DMS153 treated with DMSO at 0.1 percent for 48 hours (cell line): ENCODE results near the gene MPV17L2.
A peak's percentile ranks its signal among the peaks of the same experiment; 100 is the strongest.

Experiments
- DNase-seq: peaks from one replicate; lab custom pipeline; 2025; ENCODE audit not compliant: unreplicated experiment; lab: John Stamatoyannopoulos, UW

The MPV17L2 gene

GRCh38 chr19:18214779-18215433, 21.9 kb downstream of the MPV17L2 start:
- DNase-seq: no peak

GRCh38 chr19:18216789-18217188, 23.8 kb downstream of the MPV17L2 start:
- no peak for DNase-seq

GRCh38 chr19:18218159-18218558, 25.1 kb downstream of the MPV17L2 start:
- DNase-seq: no peak

- no peak for DNase-seq
These were observed 25.6 kb downstream of the MPV17L2 start for GRCh38 chr19:18218600-18218999.

GRCh38 chr19:18219911-18220631, 27.1 kb downstream of the MPV17L2 start:
- no peak for DNase-seq

GRCh38 chr19:18220632-18221275, 27.7 kb downstream of the MPV17L2 start:
- no peak for DNase-seq

- no peak for DNase-seq
These were observed 29.1 kb downstream of the MPV17L2 start for GRCh38 chr19:18221815-18222725.

GRCh38 chr19:18223860-18224524, 31.0 kb downstream of the MPV17L2 start:
- peak; percentile 21 for DNase-seq

GRCh38 chr19:18224525-18225354, 31.7 kb downstream of the MPV17L2 start:
- DNase-seq: peak; percentile 84

- no peak for DNase-seq
These were observed 32.3 kb downstream of the MPV17L2 start for GRCh38 chr19:18225355-18225701.

- no peak for DNase-seq
These were observed 32.9 kb downstream of the MPV17L2 start, which contains the start of gene PDE4C for GRCh38 chr19:18225702-18226468. Gene PDE4C (minus strand): TSS chr19:18226438. CDS start chr19:18226415, 23 bp downstream.

- no peak for DNase-seq
These were observed 34.1 kb downstream of the MPV17L2 start for GRCh38 chr19:18226956-18227780.

GRCh38 chr19:18227781-18228271, 34.8 kb downstream of the MPV17L2 start:
- DNase-seq: no peak

- DNase-seq: no peak
These were observed 36.5 kb downstream of the MPV17L2 start for GRCh38 chr19:18229474-18229873.

- no peak for DNase-seq
These were observed 36.9 kb downstream of the MPV17L2 start for GRCh38 chr19:18229915-18230314.

GRCh38 chr19:18230941-18231734, 38.1 kb downstream of the MPV17L2 start:
- DNase-seq: no peak

- DNase-seq: peak; percentile 37
These were observed 38.8 kb downstream of the MPV17L2 start for GRCh38 chr19:18231775-18232174.
